GM13976 (cell line): ENCODE results near the gene BORCS5.
"Not testable (repeated sequence)": the region's sequence is repeated elsewhere in the genome, so short reads cannot be mapped to it uniquely, and the experiment has no call there.

Source experiments
- DNase-seq: peaks from one replicate; pipeline ENCODE4 v3.0.0; 2012; ENCODE audit warnings: low spot score
- in situ Hi-C: fragments of 300-500 bp; cut with MboI; formaldehyde crosslinking; loops from one replicate; pipeline ENCODE4 v1.12.0; 2022; ENCODE audit warnings: low sequenced_read_pairs, mixed read lengths, inconsistent platforms; ENCODE audit not compliant: unreplicated experiment
- TF ChIP-seq, protein P1 (sequence below): IDR thresholded peaks from 2 replicates; pipeline ENCODE4 v1.5.1; 2012; ENCODE audit warnings: borderline replicate concordance, mild to moderate bottlenecking; ENCODE audit not compliant: insufficient read depth; ENCODE audit errors: extremely low read depth, missing control alignments, control extremely low read depth

BORCS5 gene

DNA sequence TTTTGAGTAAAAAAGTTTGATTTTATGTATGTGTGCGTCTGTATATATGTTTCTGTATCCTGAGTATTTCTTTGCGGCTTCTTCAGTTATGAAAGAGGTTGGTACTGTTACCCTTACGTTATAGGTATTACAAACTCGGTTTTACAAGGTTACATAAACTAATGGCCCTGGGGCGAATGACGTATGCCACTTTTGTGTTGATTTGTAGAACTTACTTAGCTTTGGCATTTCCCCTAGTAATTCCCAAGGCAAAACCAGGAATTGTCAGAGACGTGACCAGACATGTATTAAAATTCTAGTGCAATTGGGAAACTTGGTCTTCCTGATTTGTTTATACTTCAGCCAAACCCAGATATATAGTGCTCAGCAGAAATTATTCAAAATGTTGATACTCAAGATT, 112.5 kb downstream of the BORCS5 start:
- DNase-seq, result no peak
- in situ Hi-C loops, result no loop called here
- TF ChIP-seq, protein P1, sequence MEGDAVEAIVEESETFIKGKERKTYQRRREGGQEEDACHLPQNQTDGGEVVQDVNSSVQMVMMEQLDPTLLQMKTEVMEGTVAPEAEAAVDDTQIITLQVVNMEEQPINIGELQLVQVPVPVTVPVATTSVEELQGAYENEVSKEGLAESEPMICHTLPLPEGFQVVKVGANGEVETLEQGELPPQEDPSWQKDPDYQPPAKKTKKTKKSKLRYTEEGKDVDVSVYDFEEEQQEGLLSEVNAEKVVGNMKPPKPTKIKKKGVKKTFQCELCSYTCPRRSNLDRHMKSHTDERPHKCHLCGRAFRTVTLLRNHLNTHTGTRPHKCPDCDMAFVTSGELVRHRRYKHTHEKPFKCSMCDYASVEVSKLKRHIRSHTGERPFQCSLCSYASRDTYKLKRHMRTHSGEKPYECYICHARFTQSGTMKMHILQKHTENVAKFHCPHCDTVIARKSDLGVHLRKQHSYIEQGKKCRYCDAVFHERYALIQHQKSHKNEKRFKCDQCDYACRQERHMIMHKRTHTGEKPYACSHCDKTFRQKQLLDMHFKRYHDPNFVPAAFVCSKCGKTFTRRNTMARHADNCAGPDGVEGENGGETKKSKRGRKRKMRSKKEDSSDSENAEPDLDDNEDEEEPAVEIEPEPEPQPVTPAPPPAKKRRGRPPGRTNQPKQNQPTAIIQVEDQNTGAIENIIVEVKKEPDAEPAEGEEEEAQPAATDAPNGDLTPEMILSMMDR, result no peak

DNA sequence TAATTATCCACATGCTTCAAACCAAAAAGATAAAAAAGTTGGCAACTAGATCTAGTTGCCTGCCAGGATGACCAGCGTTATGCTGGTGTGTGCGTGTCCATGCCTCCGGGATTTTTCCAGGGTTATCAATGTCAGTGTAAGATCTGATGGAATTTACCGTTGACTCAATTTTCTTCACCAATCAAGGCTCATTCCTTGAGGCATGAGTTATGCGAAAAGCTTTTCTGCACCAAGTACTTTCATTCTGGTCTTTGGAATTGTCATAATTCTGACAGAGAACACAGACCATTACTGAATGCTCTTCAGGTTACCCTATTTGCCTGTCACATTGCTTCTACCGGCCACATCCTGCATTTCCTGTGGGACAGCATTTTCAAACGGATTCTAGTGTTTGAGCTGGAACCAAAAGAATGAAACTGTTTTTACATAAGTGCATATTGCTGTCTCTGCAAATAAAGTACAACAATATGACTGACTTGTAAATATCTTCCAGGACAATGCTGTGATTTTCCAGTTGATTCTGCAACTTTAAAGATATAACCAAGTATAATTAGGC, 114.0 kb downstream of the BORCS5 start:
- in situ Hi-C loops, result no loop called here
- no peak for DNase-seq
- TF ChIP-seq, protein P1, result no peak

DNA sequence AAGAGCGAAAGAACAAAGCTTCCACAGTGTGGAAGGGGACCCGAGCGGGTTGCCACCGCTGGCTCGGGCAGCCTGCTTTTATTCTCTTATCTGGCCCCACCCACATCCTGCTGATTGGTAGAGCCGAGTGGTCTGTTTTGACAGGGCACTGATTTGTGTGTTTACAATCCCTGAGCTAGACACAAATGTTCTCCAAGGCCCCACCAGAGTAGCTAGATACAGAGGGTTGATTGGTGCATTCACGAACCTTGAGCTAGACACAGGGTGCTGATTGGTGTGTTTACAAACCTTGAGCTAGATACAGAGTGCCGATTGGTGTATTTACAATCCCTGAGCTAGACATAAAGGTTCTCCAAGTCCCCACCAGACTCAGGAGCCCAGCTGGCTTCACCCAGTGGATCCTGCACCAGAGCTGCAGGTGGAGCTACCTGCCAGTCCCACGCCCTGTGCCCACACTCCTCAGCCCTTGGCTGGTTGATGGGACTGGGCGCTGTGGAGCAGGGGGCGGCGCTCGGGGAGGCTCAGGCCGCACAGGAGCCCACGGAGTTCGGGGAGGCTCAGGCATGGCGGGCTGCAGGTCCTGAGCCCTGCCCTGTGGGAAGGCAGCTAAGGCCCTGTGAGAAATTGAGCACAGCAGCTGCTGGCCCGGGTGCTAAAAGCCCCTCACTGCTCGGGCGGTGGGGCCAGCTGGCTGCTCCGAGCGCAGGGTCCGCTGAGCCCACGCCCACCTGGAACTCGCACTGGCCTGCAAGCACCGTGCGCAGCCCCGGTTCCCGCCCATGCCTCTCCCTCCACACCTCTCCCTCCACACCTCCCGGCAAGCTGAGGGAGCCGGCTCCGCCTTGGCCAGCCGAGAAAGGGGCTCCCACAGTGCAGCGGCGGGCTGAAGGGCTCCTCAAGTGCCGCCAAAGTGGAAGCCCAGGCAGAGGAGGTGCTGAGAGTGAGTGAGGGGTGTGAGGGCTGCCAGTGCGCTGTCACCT, 115.4 kb downstream of the BORCS5 start:
- in situ Hi-C loops, DNase-seq: not testable (repeated sequence)

DNA sequence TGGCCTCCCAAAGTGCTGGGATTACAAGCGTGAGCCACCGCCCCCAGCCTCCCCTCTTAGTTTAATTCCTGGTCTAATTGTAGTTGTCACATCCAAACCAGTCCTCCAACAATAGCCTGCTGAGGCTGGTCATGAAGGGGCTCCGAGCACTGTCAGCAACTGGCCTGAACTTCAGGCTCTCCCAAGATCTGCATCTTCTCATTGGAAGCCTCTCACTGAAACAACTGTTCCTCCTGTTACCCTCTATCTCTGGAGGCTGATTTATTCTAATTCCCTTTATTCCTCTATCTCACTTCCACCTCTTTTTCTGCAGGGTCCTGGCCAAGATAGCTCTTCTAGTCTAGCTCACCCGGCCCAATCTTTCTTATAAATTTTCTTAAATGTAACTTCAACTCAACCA, 116.3 kb downstream of the BORCS5 start:
- DNase-seq, result no peak
- TF ChIP-seq, protein P1, result no peak
- in situ Hi-C loops, result no loop called here

DNA sequence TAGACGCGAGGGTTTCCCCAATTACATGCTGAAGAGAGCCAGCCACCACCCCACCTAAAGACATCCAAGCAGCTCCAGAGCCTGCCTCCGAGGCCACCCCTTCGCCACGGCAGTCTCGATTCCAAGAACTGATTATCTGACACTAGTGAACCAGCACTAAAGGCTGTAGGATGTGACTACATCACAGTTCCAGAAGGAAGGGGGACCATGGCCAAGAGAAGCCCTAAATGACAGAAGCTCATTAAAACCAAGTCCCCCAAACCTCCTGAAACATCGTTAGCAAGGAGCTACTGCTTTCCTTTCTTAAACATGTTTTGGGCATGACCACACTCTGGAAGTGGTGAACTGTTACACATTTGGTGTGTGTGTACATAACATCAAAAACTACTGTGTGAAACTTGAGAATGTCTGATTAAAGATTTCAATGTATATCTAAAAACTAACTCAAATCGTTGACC, 117.6 kb downstream of the BORCS5 start:
- TF ChIP-seq, protein P1, result no peak
- in situ Hi-C loops, result no loop called here
- DNase-seq, result no peak

DNA sequence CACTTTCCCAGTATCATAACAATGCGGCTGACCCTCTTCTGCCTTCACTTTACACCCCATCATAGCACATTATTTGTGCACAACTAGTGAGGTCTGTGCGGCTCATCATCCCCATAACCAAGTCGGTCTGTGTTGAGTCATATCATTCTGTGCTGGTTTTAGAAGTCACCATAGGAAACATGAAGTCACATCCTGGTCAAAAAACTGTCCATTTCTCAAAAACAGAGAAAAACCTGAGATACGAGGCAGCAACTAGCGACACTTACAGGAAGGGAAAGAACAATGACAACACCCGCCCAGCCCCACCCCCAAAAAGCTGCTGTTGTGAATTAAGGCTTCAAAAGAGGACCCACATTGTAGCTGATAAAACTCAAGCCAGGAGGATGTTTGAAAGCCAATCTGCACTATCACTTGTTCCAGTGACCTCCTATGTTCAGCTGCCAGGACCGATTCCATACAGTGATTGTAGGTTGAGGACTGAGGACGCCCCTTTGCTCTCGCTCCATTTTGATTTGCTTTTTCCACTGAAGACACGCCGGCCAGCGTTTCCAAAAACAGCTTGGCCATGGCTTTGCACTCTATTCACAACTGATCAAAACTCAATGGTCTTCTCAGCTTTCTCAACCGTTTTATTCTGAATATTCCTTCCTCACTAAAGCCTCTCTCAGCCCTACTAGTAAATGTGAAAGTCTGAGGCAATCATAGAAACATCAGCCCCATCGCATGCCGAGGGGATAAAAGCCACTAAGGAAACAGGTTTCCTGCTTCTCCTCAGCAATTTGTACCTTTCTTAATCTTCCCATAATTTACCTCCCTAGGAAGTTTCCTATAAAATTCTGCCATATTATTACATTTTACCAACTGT, 118.3 kb downstream of the BORCS5 start:
- in situ Hi-C loops, result no loop called here
- DNase-seq, result peak; percentile 87
- TF ChIP-seq, protein P1, result peak; percentile 27
